Tibial nerve (tissue), 4 donors: Measurements from ENCODE around the gene MYH4. TPM values are rescaled to one million over a fixed set of nuclear protein-coding genes. Genes with fewer than 3 reads are reported as not detected.

ENCODE experiments used
- total RNA-seq, 4 donors: library from RNA; depleted of rRNA; stranded (reverse); fragments of >200 nt; gene quantifications; one replicate each; pipeline ENCODE4 v1.1.0, GENCODE V29; 2016

MYH4 gene
- total RNA-seq, 4 donors from 2014 or later, result not detected

Other genes starting within 250 kb of the MYH4 start
- not detected for gene MYH13, start 96.6 kb downstream of the MYH4 start, total RNA-seq
- gene MYH8, start 47.6 kb downstream of the MYH4 start, total RNA-seq, result not detected
- gene MYH1, start 49.0 kb upstream of the MYH4 start, total RNA-seq, result under 1 TPM in 1 of 4 donors, not detected in 3; 0.39 TPM
- not detected for gene MYH2, start 80.1 kb upstream of the MYH4 start, total RNA-seq
- gene MYH3, start 187.8 kb upstream of the MYH4 start, total RNA-seq, result 1 to 10 TPM in 3 of 4 donors, under 1 TPM in 1; 0.59 to 8.1 (median 3.8) TPM
- gene SCO1, start 228.0 kb upstream of the MYH4 start, total RNA-seq, result 10 to 100 TPM; 17.0 to 26.5 (median 19.5) TPM
- gene ADPRM, start 228.0 kb upstream of the MYH4 start, total RNA-seq, result 10 to 100 TPM in 3 of 4 donors, 1 to 10 TPM in 1; 9.4 to 17.7 (median 13.3) TPM